ENCODE measurements around the gene GOLIM4. TPM values are rescaled to one million over a fixed set of nuclear protein-coding genes. Genes with fewer than 3 reads are reported as not detected.

The GOLIM4 gene
- total and polyA plus RNA-seq, 4 donors = 17.9 to 47.9 (median 32.7) TPM

- Histone ChIP-seq H3K27me3 (ENCODE audit: control insufficient read depth in 4 of 4, insufficient read depth in 4 of 4, low read length in 3 of 4) (no peaks in the 10 kb centered on the region), H3K27ac (ENCODE audit: low read depth in 1 of 2, low read length in 2 of 2) (no peak overlapping the region), H3K4me3 (ENCODE audit: low read depth in 1 of 3, low read length in 3 of 3) (no peak overlapping the region), H3K9ac (ENCODE audit: low read depth in 1 of 2, low read length in 2 of 2) (no peak overlapping the region), H3K4me1 (ENCODE audit: control insufficient read depth in 4 of 4, insufficient read depth in 4 of 4, low read length in 3 of 4) (no peaks in the 10 kb centered on the region), H3K9me3 (ENCODE audit: control insufficient read depth in 4 of 4, low read length in 3 of 4) (no peaks in the 10 kb centered on the region), H3K36me3 (ENCODE audit: control insufficient read depth in 4 of 4, insufficient read depth in 3 of 4, low read depth in 1 of 4, low read length in 3 of 4) (peaks cover 3 to 31% (median 23%) of the 10 kb centered on the region in 4 donors)
- no peak for TF ChIP-seq HNF4A (conservative IDR thresholded peaks at IDR 0.05)
- TF ChIP-seq TAF1 (conservative IDR thresholded peaks at IDR 0.05) = no peak
- TF ChIP-seq ZBTB33 (IDR thresholded peaks at IDR 0.05) = no peak
- no peak for DNase-seq (ENCODE audit: low spot score)
- 83% methylated on average over 4 of the region's 4 CpGs for WGBS
These were observed 59.1 kb downstream of the GOLIM4 start for GRCh38 chr3:168036619-168037018.

- H3K9ac ChIP-seq (ENCODE audit: low read depth in 1 of 2, low read length in 2 of 2) = no peak overlapping the region
- H3K4me1 ChIP-seq (ENCODE audit: control insufficient read depth in 4 of 4, insufficient read depth in 4 of 4, low read length in 3 of 4) = no peaks in the 10 kb centered on the region
- WGBS = 89% methylated on average over 5 of the region's 5 CpGs
- H3K27ac ChIP-seq (ENCODE audit: low read depth in 1 of 2, low read length in 2 of 2) = no peak overlapping the region
- H3K36me3 ChIP-seq (ENCODE audit: control insufficient read depth in 4 of 4, insufficient read depth in 3 of 4, low read depth in 1 of 4, low read length in 3 of 4) = peaks cover 6 to 40% (median 28%) of the 10 kb centered on the region in 4 donors
- H3K4me3 ChIP-seq (ENCODE audit: low read depth in 1 of 3, low read length in 3 of 3) = no peak overlapping the region
- H3K9me3 ChIP-seq (ENCODE audit: control insufficient read depth in 4 of 4, low read length in 3 of 4) = no peaks in the 10 kb centered on the region
- no peaks in the 10 kb centered on the region for H3K27me3 ChIP-seq (ENCODE audit: control insufficient read depth in 4 of 4, insufficient read depth in 4 of 4, low read length in 3 of 4)
- no peak for DNase-seq (ENCODE audit: low spot score)
- TF ChIP-seq ATF3 (IDR thresholded peaks at IDR 0.05) (no peak), EGR1 (IDR thresholded peaks at IDR 0.05; ENCODE audit: low read depth in 2 of 2) (no peak), HNF4G (IDR thresholded peaks at IDR 0.05) (no peak), SP1 (IDR thresholded peaks at IDR 0.05) (no peak), RAD21 (IDR thresholded peaks at IDR 0.05) (no peak), JUND (IDR thresholded peaks at IDR 0.05) (no peak), FOXA2 (IDR thresholded peaks at IDR 0.05) (no peak), FOXA1 (IDR thresholded peaks at IDR 0.05) (no peak), YY1 (IDR thresholded peaks at IDR 0.05) (no peak), HNF4A (conservative IDR thresholded peaks at IDR 0.05) (no peak), GABPA (IDR thresholded peaks at IDR 0.05 in 1 of 2, conservative IDR thresholded peaks at IDR 0.05 in 1 of 2) (no peak), MAX (IDR thresholded peaks at IDR 0.05) (no peak), TAF1 (conservative IDR thresholded peaks at IDR 0.05) (no peak), ZBTB33 (IDR thresholded peaks at IDR 0.05) (no peak), NR2F2 (IDR thresholded peaks at IDR 0.05) (no peak), RXRA (IDR thresholded peaks at IDR 0.05) (no peak), CTCF (IDR thresholded peaks at IDR 0.05; ENCODE audit: low read depth, low read length, missing input control) (no peak), REST (IDR thresholded peaks at IDR 0.05) (no peak)
These were observed 61.4 kb downstream of the GOLIM4 start for GRCh38 chr3:168034152-168034928.

Measured in liver (tissue), 9 donors.